Natural killer cell treated with Interleukin-12 subunit alpha and Interleukin-12 subunit beta and Interleukin-15 and Interleukin-18, amount 100 ng/mL, for 72 hours (primary cell): ENCODE data around the gene ID2. TPM values are rescaled to one million over a fixed set of nuclear protein-coding genes. Genes with fewer than 3 reads are reported as not detected.
"Not testable (repeated sequence)": the region's sequence is repeated elsewhere in the genome, so short reads cannot be mapped to it uniquely, and the experiment has no call there.

Source experiments
- ATAC-seq, 2 donors: fragments of 150-1000 bp; cut with Tn5 transposase in 1 of 2; sonication (Bioruptor Pico), chemical (Tn5 transposase) in 1 of 2; 2 replicates each; pipeline ENCODE4 v1.10.0; 2021
- DNase-seq: peaks from one replicate; pipeline ENCODE4 v3.0.0; 2022; ENCODE audit warnings: low spot score
- H3K27ac Mint-ChIP-seq, 2 donors: 1 replicate in 1 of 2; 2 replicates in 1 of 2; pipeline ENCODE4 v1.8.0; 2022; ENCODE audit warnings: mixed read lengths in 2 of 2, mild to moderate bottlenecking in 1 of 2, moderate library complexity in 1 of 2
- H3K27me3 Mint-ChIP-seq, 2 donors: 1 replicate in 1 of 2; 2 replicates in 1 of 2; pipeline ENCODE4 v1.8.0; 2022; ENCODE audit warnings: mixed read lengths in 2 of 2
- H3K36me3 Mint-ChIP-seq: one replicate; pipeline ENCODE4 v1.8.0; 2022; ENCODE audit warnings: mixed read lengths
- H3K4me1 Mint-ChIP-seq, 2 donors: 1 replicate in 1 of 2; 2 replicates in 1 of 2; pipeline ENCODE4 v1.8.0; 2022; ENCODE audit warnings: low read depth in 2 of 2, mixed read lengths in 2 of 2, mild to moderate bottlenecking in 1 of 2
- H3K4me3 Mint-ChIP-seq: one replicate; pipeline ENCODE4 v1.8.0; 2022; ENCODE audit warnings: mixed read lengths
- H3K9me3 Mint-ChIP-seq: 2 replicates; pipeline ENCODE4 v1.8.0; 2022; ENCODE audit warnings: mixed read lengths
- total RNA-seq, 2 donors: library from RNA; stranded (reverse); gene quantifications; one replicate each; pipeline ENCODE4 v1.2.3, GENCODE V29; 2022

ID2 gene
- total RNA-seq, 2 donors from 2014 or later: 247 to 279 TPM

GRCh38 chr2:8728305-8729015 lies 46.6 kb downstream of the ID2 start:
- DNase-seq (no peak), ATAC-seq (no peak)
- Mint-ChIP-seq H3K36me3 (peaks cover 33% of the 10 kb centered on the region), H3K27ac (no peak overlapping the region), H3K4me1 (no peaks in the 10 kb centered on the region), H3K27me3 (no peaks in the 10 kb centered on the region), H3K4me3 (no peak overlapping the region), H3K9me3 (no peaks in the 10 kb centered on the region)

- H3K27me3 Mint-ChIP-seq, ATAC-seq, DNase-seq, H3K4me3 Mint-ChIP-seq, H3K9me3 Mint-ChIP-seq, H3K4me1 Mint-ChIP-seq, H3K27ac Mint-ChIP-seq: not testable (repeated sequence)
- H3K36me3 Mint-ChIP-seq: peaks cover 33% of the 10 kb centered on the region
Observed at GRCh38 chr2:8729101-8729500, 47.2 kb downstream of the ID2 start.

- H3K4me3 Mint-ChIP-seq: no peak overlapping the region
- no peak for DNase-seq
- ATAC-seq: no peak
- no peaks in the 10 kb centered on the region for H3K4me1 Mint-ChIP-seq
- no peaks in the 10 kb centered on the region for H3K9me3 Mint-ChIP-seq
- H3K27me3 Mint-ChIP-seq: no peaks in the 10 kb centered on the region
- peaks cover 33% of the 10 kb centered on the region for H3K36me3 Mint-ChIP-seq
- no peak overlapping the region for H3K27ac Mint-ChIP-seq
Observed at GRCh38 chr2:8729939-8730338, 48.1 kb downstream of the ID2 start.

GRCh38 chr2:8732601-8733000 lies 50.7 kb downstream of the ID2 start:
- H3K9me3 Mint-ChIP-seq: no peaks in the 10 kb centered on the region
- no peaks in the 10 kb centered on the region for H3K27me3 Mint-ChIP-seq
- no peak for DNase-seq
- no peak overlapping the region for H3K27ac Mint-ChIP-seq
- no peak for ATAC-seq
- H3K4me1 Mint-ChIP-seq: no peaks in the 10 kb centered on the region
- H3K36me3 Mint-ChIP-seq: peaks cover 33% of the 10 kb centered on the region
- H3K4me3 Mint-ChIP-seq: no peak overlapping the region

Other genes with a start within 250 kb of the ID2 start
- gene KIDINS220, start 155.6 kb downstream of the ID2 start, total RNA-seq: 10 to 100 TPM; 39.1 to 43.8 TPM